LNCaP clone FGC (cell line): ENCODE results near the gene CCDC172.

ENCODE experiments used
- DNase-seq: peaks from one replicate; pipeline ENCODE4 v3.0.0-alpha.2; 2011; ENCODE audit warnings: low read depth
- H3K4me3 ChIP-seq: 2 replicates; pipeline ENCODE4 v1.5.1; 2011; ENCODE audit warnings: mild to moderate bottlenecking, low read depth, low read length, control low read depth
- TF ChIP-seq, protein P1 (sequence below): IDR thresholded peaks from 2 replicates; pipeline ENCODE4 v1.5.1; 2012; ENCODE audit warnings: mild to moderate bottlenecking; ENCODE audit not compliant: control insufficient read depth, insufficient read depth; ENCODE audit errors: extremely low read depth

CCDC172 gene

DNA sequence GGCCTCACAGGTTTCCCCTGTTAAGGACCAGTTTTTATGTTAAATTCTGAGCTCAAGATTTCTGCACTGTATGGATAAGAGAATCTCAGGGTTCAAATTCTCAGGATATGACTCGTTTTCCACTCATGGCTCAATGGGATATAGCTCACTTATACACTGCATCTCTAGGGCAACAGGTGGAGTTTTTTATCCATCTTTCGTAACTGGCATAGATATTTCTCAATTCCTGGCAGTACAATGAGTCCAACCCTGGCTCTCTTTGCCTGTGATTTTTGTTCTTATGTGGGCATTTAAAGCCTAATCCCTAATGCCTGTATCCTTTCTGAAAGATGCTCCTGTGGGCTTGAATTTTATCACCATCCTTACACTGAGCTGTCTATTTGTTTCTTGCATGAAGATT, 7.6 kb downstream of the CCDC172 start:
- no peak for DNase-seq
- TF ChIP-seq, protein P1, sequence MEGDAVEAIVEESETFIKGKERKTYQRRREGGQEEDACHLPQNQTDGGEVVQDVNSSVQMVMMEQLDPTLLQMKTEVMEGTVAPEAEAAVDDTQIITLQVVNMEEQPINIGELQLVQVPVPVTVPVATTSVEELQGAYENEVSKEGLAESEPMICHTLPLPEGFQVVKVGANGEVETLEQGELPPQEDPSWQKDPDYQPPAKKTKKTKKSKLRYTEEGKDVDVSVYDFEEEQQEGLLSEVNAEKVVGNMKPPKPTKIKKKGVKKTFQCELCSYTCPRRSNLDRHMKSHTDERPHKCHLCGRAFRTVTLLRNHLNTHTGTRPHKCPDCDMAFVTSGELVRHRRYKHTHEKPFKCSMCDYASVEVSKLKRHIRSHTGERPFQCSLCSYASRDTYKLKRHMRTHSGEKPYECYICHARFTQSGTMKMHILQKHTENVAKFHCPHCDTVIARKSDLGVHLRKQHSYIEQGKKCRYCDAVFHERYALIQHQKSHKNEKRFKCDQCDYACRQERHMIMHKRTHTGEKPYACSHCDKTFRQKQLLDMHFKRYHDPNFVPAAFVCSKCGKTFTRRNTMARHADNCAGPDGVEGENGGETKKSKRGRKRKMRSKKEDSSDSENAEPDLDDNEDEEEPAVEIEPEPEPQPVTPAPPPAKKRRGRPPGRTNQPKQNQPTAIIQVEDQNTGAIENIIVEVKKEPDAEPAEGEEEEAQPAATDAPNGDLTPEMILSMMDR = no peak

DNA sequence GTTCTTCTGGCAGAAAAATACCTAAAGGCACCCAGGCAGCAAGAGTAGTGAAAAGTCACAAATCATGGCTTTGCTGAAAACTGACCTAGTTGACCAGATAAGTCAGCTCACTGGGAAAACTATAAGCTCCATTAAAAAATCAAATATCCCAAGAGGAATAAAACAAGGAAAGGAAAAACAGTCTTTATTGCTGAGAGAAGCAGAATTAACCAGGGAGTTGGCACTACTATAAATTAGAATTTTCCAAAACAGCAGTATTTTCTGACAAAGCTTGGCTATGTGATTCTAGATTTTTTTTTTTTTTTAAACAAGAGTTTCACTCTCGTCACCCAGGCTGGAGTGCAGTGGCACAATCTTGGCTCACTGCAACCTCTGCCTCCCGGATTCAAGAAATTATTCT, 12.6 kb downstream of the CCDC172 start:
- no peak for DNase-seq
- TF ChIP-seq, protein P1 = no peak
- H3K4me3 ChIP-seq = no peak overlapping the region

More for the DNA sequence above, 7.6 kb downstream of the CCDC172 start:
- no peak overlapping the region for H3K4me3 ChIP-seq

DNA sequence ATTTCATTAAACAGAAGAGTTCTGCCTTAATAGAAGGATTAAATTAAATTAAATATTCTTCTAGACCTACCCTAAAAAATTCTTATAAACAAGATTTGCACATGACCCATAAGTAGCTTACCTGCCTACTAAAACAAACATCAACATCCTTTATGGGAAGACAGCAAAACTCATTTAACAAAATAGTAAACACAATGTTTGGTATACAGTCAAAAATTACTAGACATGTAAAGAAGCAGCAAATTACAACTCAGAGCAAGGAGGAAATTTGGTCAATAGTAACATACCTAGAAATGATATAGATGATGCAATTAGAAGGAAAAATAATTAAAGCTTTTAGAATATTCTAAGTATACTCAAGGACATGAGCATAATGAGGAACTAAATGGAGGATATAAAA, 27.9 kb downstream of the CCDC172 start:
- TF ChIP-seq, protein P1 = no peak
- no peak overlapping the region for H3K4me3 ChIP-seq
- DNase-seq = no peak

DNA sequence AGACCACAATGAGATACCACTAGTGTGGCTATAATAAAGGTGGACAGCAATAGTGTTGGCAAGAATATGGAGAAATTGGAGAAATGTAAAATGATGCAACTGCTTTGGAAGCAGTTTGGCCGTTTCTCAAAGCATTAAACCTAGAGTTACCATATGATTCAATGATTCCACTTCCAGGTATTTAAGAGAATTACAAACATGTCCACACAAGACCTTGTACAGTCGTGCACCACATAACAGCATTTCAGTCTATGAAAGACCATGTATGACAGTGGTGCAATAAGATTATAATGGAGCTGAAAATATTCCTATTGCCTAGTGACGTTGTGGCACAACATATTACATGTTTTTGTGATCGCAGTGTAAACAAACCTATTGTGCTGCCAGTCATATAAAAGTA, 29.6 kb downstream of the CCDC172 start:
- TF ChIP-seq, protein P1 = no peak
- DNase-seq = no peak
- no peak overlapping the region for H3K4me3 ChIP-seq

DNA sequence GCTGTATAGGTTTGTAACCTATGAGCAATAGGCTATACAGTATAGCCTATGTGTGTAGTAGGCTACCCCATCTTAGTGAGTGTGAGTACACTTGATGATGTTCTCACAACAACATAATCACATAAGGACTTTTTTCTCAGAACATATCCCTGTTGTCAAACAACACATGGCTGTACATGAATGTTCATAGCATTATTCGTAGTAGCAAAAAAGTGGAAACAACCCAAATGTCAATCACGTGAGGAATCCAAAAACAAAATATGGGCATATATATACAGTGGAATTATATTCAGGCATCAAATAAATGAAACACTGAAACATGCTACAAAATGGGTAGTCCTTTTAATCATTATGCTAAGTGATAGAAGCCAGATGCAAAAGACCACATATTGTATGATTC, 31.1 kb downstream of the CCDC172 start:
- no peak overlapping the region for H3K4me3 ChIP-seq
- TF ChIP-seq, protein P1 = no peak
- no peak for DNase-seq

DNA sequence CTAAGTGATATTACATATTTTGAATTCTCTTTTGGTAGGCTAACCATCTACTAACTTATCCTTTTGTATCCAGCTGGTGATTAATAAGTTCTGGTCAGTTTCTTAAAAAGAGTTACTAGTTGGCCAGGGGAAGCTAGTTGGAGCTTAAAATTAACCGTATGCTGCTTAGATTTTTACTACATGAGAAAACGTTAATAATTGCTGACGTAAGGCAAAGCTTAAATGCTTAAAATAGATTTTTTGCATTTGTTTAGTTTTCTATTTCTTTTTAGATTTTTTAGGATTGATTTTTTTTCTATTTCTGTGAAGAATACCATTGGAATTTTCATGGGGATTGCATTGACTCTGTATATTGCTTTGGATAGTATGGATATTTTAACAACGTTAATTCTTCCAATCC, 32.6 kb downstream of the CCDC172 start:
- no peak for DNase-seq
- no peak overlapping the region for H3K4me3 ChIP-seq
- TF ChIP-seq, protein P1 = no peak

DNA sequence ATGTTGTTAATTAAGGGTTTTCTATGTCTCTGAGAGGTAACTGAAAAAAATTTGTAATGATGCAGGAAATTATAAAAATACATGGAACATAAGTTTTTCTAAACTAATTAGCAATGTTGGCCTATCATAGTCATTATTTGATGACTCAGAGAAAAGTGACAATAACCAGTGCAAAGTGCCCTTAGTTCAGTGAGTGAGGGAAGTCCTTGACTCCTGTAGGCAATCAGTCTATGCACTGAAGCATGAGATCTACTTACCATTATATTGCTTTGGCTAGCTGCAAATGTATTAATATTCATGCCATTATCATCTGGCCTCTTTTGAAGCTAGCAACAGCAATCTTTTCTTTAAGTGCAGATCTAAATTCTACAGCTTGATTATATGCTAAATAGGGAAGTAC, 40.6 kb downstream of the CCDC172 start:
- H3K4me3 ChIP-seq = no peak overlapping the region
- TF ChIP-seq, protein P1 = no peak
- DNase-seq = no peak
